HG03196 (cell line): ENCODE data around the gene INHBA.

Experiments
- ATAC-seq: cut with Tn5 transposase; IDR thresholded peaks from one replicate; pipeline ENCODE4 v1.9.1; 2021; ENCODE audit not compliant: unreplicated experiment

The INHBA gene

DNA sequence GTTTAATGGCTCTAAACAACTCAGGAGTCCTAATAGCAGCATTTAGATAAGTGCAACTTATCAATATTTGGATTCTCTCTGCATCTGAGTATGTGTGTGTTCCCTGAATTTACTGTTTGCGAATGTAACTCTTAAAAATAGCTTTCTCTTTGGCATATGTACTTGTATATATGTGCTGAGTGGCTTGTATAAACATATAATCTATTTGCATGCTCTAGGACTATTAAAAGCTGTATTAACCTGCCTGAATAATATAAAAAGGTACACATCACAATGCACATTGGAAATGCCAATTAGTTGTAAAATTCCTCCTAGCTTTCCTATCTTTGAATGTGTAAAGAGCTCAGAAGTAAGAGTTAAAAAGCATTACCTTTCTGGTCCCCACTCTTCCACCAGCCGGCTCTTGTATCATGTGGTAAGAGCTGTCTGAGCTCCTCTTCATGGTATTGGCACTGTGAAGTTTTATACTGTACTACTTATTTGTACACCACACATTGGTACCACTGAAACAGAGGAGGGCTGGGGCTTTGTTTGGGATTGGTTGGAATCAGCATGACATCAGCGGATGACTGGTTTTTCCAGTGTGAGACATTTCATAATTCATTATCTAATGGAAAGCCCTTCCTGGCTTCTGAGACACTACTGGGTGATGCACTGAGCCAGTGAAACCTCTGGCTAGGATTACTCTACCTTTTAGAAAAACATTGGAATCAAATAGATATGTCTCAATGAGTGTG is at the start of gene INHBA:
Gene INHBA, minus strand, starts transcription at position 456 of the 737 bp plus-strand sequence. CDS start 2,716 bp downstream, outside the sequence.
- no peak for ATAC-seq

GRCh38 chr7:41752615-41753014 is 49.7 kb upstream of the INHBA start:
- no peak for ATAC-seq

- ATAC-seq: no peak
Observed at GRCh38 chr7:41750661-41751540, 48.0 kb upstream of the INHBA start.

GRCh38 chr7:41747961-41748360 is 45.1 kb upstream of the INHBA start:
- ATAC-seq: no peak

DNA sequence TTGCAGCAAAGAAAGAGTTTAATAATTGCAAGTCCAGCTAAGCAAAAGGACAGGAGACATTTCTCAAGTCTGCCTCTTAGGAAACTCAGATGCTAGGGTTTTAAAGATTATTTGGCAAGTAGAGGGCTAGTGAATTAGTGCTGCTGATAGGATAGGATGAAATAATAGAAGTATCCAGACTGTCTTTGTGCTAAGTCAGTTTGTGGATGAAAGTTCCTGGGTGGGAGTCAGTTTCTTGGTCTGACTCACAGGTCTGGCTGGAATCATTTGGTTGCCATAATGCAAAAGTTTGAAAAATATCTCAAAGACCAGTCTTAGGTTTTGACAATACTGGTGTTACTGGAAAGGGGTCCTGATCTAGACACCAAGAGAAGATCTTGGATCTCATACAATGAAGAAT is 42.6 kb upstream of the INHBA start:
- ATAC-seq: no peak

DNA sequence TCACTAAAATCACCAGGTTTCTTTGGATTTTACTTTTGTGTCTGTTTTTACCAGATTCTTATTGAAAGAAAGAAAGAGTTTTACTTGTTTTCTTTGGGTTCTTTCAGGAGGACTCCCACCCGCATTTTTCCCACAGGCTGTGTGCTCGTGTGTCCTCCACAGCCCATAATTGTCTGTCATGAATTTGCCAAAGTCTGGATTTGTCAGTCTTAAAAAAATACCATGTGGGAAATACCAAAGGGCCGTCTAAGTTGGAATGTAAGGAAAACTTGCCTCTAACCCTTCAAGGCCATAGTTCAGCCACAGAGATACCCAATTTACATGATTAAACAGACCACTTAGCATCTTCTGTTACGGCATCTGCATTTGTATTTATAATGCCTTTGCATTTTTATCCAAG is 41.3 kb upstream of the INHBA start:
- no peak for ATAC-seq

DNA sequence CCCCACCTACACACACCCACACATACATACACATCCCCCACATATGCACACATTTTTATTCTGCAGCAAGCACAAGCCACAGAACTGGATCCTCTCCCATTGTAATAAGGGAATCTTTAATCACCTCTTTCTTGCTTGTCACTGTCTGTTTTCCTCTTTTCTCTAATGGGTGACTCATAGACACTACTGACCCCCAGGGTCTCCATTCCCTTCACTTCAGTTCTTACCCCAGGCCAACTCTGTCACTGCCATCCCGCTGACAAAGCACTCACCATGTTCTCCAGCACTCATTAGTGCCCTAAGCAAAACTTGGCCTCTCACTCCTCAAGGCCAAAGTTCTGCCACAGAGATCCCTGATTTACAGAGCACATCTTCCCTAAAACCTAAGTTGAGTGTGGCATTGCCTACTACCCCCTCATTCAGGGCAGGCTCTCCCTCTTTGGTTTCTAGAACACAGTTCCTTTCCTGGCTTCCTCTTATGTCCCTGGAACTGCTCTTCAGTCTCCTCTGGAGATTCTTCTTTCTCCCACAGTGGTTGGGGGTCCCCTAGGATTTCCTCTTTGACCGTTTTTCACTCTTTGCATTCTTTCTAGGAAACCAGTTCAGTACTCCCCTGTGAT is 39.6 kb upstream of the INHBA start:
- no peak for ATAC-seq

GRCh38 chr7:41738806-41739205 is 35.9 kb upstream of the INHBA start:
- no peak for ATAC-seq

GRCh38 chr7:41738336-41738735 is 35.4 kb upstream of the INHBA start:
- no peak for ATAC-seq

DNA sequence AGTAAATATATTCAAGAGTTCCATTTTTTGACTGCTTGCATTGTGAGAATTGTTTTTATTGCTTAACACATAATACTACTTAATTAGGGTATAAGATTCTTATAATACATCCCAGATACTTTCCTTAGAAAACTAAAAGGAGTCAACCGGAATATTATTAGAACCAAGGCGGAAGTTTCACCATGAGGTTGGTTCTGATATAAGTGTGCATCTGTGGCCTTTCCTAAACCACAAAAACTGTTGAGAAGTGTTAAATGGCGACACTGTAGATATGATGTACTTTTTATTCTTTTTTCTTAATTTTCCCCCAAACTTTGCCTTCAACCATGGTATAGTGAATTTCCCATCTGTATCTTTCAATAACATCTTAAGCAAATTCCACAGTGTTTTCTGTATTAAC is 32.3 kb upstream of the INHBA start:
- no peak for ATAC-seq

DNA sequence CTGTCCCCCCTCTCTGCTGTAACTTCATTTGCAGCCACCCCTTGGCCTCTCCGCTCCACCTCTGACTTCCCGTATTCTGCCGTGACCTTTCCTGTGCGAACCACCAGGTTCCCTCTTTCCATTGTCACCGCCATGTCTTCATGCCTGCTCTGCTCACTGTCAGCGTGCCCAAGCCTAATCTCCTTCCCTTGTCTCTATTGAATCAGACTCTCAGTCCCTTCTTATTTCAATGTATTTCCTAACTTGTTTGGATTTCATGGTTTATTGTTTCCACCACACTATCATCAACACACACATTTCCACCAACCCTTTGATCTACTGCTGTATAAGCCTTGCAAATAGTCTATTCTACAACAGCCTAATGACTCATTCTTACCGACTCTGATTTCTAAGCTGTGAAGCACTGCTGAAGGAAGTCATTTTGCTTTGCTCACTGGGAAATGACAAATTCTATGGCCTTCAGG is 30.0 kb upstream of the INHBA start:
- ATAC-seq: no peak

GRCh38 chr7:41732436-41732785 is 29.5 kb upstream of the INHBA start:
- no peak for ATAC-seq

GRCh38 chr7:41731493-41732435 is 28.9 kb upstream of the INHBA start:
- ATAC-seq: peak; percentile 98

GRCh38 chr7:41730668-41731067 is 27.8 kb upstream of the INHBA start:
- ATAC-seq: no peak

DNA sequence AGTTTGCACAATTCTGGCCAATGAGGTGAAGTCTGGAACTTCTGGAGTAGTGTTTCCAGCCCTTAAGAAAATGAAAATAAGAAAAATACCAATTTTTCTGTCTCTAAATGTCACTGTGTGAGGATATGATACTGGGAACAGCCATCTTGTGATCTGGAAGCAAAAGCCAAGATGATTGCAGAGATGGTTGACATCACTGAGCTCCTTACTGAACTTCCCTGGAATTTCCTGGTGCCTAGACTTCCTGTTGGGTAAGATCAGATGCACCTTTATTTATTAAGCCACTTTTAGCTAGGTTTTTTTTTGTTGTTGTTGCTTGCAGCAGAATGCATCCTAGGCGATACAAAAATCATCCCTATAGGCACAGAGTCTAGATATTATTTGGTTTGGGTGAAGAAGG is 27.3 kb upstream of the INHBA start:
- ATAC-seq: no peak

DNA sequence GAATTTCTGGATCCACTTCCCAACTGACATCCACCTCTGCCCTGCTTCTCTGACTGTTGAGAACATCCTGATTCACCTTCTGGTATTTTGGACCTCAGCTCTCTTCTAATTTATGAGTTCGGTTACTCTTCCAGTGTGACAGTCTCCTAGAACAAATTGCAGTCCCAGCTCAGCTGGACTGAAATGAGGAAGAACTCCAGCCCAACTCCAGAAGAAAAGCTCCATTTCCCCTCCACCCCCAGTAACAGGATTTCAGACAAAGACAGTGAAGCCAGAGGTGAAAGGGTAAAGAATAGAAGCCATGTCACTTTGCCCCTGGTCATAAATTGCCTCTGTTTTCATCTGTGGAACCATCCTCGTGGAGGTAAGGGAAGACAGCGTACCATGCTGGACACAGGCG is 26.2 kb upstream of the INHBA start:
- ATAC-seq: no peak

DNA sequence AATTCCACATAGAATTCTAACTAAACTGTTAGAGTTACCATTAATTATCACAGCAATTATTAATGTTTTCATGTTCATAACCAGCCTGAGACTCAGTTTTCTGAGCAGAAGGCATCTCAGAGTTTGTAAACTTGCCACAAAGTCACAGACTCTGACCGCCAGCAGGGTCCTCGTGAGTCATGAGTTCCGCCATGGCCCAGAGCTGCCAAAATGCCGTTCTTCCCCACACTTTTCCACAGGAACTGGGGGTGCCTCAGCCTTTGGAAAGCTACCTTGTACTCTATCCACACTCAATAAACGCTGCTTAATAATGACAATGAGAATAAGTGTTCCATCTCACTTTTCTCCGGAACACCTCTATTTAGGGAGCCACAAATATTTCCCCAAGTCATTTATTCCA is 22.1 kb upstream of the INHBA start:
- no peak for ATAC-seq

- ATAC-seq: no peak
Observed at GRCh38 chr7:41720886-41721285, 18.0 kb upstream of the INHBA start.

DNA sequence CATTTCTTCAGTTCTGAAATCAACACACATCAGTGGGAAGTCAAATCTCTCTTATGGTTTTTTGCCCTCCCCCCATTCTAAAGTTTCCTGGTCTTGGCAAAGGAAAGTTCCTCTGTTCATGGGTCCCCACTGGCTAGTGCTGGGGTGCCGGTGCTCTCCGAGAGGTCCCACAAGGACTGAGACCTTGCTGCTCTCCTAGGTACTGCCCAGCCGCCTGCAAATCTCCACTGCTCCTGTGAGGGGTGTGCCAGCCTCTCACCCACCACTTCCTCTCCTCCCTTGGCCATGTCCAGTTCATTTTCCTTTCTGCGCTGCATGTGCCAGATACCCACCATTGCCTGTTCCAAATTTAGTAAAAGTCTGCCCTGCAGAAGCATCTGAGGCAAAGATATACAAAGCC is 17.2 kb upstream of the INHBA start:
- ATAC-seq: no peak

GRCh38 chr7:41716691-41717090 is 13.8 kb upstream of the INHBA start:
- ATAC-seq: no peak

DNA sequence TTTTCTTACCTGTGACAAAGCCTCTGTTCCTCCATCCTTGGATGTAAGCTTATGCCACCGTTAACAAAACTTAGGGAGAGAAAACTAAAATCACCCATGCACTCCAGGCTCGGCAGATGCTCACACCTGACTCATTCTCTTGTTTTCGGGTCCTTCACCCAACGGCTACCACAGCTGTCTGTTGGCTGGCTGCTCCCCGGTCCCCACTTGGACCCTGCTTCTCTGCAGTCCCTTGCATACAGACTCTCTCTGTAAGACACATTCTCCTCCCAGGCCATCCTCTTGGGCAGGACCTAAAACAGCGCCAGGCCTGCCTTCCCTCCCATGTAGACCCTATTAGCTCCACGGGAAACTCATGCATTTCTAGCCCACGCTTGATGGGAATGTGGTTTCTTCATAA is 12.1 kb upstream of the INHBA start:
- ATAC-seq: no peak
